ENCODE data around the gene FREM1. TPM values are rescaled to one million over a fixed set of nuclear protein-coding genes. Genes with fewer than 3 reads are reported as not detected.

FREM1 gene
- polyA plus RNA-seq, 1 of the 3 experiments (the other 2 are of a cell fraction) = 0.26 TPM

- no peak for TF ChIP-seq REST (IDR thresholded peaks at IDR 0.05; ENCODE audit: low read depth, low read length)
- no peak for TF ChIP-seq NFIC (IDR thresholded peaks at IDR 0.05; ENCODE audit: borderline replicate concordance)
Observed at GRCh38 chr9:14957109-14957508, 46.9 kb upstream of the FREM1 start (continued).

DNA sequence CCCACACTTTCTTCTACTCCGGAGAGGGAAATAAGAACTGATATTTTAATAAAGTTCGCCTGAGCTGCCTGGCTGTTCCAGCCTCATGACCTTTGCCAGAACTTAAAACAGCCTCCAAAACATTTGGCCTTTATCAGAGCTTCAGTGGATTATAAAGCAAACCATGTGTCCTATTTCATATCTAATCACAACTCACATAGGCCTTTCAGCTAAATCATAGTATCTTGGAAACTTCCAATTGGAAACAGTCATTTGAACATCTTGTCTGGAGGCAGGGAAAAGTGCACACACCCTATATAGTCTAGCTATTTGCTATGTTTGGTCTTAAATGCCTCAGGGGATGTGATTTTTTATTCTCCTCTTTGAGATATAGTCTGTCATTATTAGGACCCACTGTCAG lies 46.0 kb upstream of the FREM1 start:
- DNase-seq = peak; percentile 33
- H4K20me1 ChIP-seq (ENCODE audit: insufficient read depth) = no peaks in the 10 kb centered on the region
- H3K9me3 ChIP-seq = no peaks in the 10 kb centered on the region
- H3K36me3 ChIP-seq (replicated peaks in 1 of 2; ENCODE audit: control insufficient read depth in 1 of 2, insufficient read depth in 2 of 2, low read length in 1 of 2) = no peaks in the 10 kb centered on the region
- WGBS (ENCODE audit: low lambda C conversion rate) = 54% methylated on average over 2 of the region's 2 CpGs
- ChIA-PET CTCF (interaction anchor here (0.8 kb wide), 1 partner anchor 21 kb away, joined by 3 read pairs; no protein-coding TSS in a partner anchor), POLR2A (interaction anchor here (0.8 to 1.8 kb wide), 3 partner anchors 20 to 110 kb away, joined by 3 to 16 read pairs (median 3); partner anchors contain the start of gene FREM1)
- H3K4me1 ChIP-seq (ENCODE audit: control insufficient read depth in 1 of 2, insufficient read depth in 2 of 2, low read depth in 1 of 2, low read length in 1 of 2) = peaks cover 0 to 12% of the 10 kb centered on the region in 2 experiments; a peak in 2 of 4 replicates
- H3K79me2 ChIP-seq (ENCODE audit: insufficient read depth) = no peaks in the 10 kb centered on the region
- no peak overlapping the region for H3K4me3 ChIP-seq (ENCODE audit: low read depth in 2 of 2, low read length in 1 of 2)
- H2AFZ ChIP-seq (ENCODE audit: low read depth) = no peak overlapping the region
- H3K9me2 ChIP-seq = no peaks in the 10 kb centered on the region
- H3K4me2 ChIP-seq = no peak overlapping the region
- H3K27me3 ChIP-seq (ENCODE audit: insufficient read depth) = no peaks in the 10 kb centered on the region
- H3K9ac ChIP-seq = no peak overlapping the region
- no peaks in the 10 kb centered on the region for H3F3A ChIP-seq (replicated peaks; ENCODE audit: insufficient read depth)
- H3K27ac ChIP-seq (ENCODE audit: low read depth in 2 of 2, low read length in 1 of 2) = peak overlapping the region in 1 of 2 experiments; percentile 97; a peak in 2 of 4 replicates
- TF ChIP-seq, protein P1, sequence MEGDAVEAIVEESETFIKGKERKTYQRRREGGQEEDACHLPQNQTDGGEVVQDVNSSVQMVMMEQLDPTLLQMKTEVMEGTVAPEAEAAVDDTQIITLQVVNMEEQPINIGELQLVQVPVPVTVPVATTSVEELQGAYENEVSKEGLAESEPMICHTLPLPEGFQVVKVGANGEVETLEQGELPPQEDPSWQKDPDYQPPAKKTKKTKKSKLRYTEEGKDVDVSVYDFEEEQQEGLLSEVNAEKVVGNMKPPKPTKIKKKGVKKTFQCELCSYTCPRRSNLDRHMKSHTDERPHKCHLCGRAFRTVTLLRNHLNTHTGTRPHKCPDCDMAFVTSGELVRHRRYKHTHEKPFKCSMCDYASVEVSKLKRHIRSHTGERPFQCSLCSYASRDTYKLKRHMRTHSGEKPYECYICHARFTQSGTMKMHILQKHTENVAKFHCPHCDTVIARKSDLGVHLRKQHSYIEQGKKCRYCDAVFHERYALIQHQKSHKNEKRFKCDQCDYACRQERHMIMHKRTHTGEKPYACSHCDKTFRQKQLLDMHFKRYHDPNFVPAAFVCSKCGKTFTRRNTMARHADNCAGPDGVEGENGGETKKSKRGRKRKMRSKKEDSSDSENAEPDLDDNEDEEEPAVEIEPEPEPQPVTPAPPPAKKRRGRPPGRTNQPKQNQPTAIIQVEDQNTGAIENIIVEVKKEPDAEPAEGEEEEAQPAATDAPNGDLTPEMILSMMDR (IDR thresholded peaks at IDR 0.05) = no peak
- TF ChIP-seq, protein P2, sequence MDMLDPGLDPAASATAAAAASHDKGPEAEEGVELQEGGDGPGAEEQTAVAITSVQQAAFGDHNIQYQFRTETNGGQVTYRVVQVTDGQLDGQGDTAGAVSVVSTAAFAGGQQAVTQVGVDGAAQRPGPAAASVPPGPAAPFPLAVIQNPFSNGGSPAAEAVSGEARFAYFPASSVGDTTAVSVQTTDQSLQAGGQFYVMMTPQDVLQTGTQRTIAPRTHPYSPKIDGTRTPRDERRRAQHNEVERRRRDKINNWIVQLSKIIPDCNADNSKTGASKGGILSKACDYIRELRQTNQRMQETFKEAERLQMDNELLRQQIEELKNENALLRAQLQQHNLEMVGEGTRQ (IDR thresholded peaks at IDR 0.05; ENCODE audit: borderline replicate concordance, low read depth, low read length) = no peak
- TF ChIP-seq RCOR1 (IDR thresholded peaks at IDR 0.05; ENCODE audit: low read length) (peak; percentile 75), RAD21 (IDR thresholded peaks at IDR 0.05; ENCODE audit: low read length) (peak; percentile 24; the same call in 1 of the 2 replicates), FOXJ3 (CRISPR knock-in tag; IDR thresholded peaks at IDR 0.05) (peak; percentile 88), CHD2 (IDR thresholded peaks at IDR 0.05; ENCODE audit: low read length, partially characterized antibody) (peak; percentile 50), POLR2AphosphoS5 (IDR thresholded peaks at IDR 0.05; ENCODE audit: low read depth, low read length) (no peak), TCF12 (IDR thresholded peaks at IDR 0.05) (peak; percentile 44; the same call in 1 of the 2 replicates), EZH2phosphoT487 (IDR thresholded peaks at IDR 0.05; ENCODE audit: borderline replicate concordance, low read depth) (no peak), RXRA (IDR thresholded peaks at IDR 0.05; ENCODE audit: borderline replicate concordance, low read depth) (no peak), EP300 (IDR thresholded peaks at IDR 0.05; ENCODE audit: borderline replicate concordance in 1 of 2, low read depth in 1 of 2, low read length in 1 of 2) (peak in 1 of 2 experiments; percentile 94; a peak in 2 of 4 replicates), JUND (IDR thresholded peaks at IDR 0.05) (no peak), GATA2 (CRISPR knock-in tag; IDR thresholded peaks at IDR 0.05) (peak; percentile 90), TEAD4 (IDR thresholded peaks at IDR 0.05; ENCODE audit: borderline replicate concordance, insufficient read depth) (no peak), MXI1 (IDR thresholded peaks at IDR 0.05; ENCODE audit: low read depth, low read length) (peak; percentile 33; the same call in 1 of the 2 replicates), MEF2A (IDR thresholded peaks at IDR 0.05; ENCODE audit: borderline replicate concordance, low read depth) (no peak), NFIC (IDR thresholded peaks at IDR 0.05; ENCODE audit: borderline replicate concordance) (no peak), RFX5 (IDR thresholded peaks at IDR 0.05; ENCODE audit: low read length) (no peak)
- TF ChIP-seq, protein P3, sequence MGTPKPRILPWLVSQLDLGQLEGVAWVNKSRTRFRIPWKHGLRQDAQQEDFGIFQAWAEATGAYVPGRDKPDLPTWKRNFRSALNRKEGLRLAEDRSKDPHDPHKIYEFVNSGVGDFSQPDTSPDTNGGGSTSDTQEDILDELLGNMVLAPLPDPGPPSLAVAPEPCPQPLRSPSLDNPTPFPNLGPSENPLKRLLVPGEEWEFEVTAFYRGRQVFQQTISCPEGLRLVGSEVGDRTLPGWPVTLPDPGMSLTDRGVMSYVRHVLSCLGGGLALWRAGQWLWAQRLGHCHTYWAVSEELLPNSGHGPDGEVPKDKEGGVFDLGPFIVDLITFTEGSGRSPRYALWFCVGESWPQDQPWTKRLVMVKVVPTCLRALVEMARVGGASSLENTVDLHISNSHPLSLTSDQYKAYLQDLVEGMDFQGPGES (IDR thresholded peaks at IDR 0.05; ENCODE audit: low read depth, low read length) = no peak
- TF ChIP-seq, protein P4, sequence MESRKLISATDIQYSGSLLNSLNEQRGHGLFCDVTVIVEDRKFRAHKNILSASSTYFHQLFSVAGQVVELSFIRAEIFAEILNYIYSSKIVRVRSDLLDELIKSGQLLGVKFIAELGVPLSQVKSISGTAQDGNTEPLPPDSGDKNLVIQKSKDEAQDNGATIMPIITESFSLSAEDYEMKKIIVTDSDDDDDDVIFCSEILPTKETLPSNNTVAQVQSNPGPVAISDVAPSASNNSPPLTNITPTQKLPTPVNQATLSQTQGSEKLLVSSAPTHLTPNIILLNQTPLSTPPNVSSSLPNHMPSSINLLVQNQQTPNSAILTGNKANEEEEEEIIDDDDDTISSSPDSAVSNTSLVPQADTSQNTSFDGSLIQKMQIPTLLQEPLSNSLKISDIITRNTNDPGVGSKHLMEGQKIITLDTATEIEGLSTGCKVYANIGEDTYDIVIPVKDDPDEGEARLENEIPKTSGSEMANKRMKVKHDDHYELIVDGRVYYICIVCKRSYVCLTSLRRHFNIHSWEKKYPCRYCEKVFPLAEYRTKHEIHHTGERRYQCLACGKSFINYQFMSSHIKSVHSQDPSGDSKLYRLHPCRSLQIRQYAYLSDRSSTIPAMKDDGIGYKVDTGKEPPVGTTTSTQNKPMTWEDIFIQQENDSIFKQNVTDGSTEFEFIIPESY (IDR thresholded peaks at IDR 0.05; ENCODE audit: borderline replicate concordance, low read depth) = no peak
